IMR-90 (cell line): ENCODE measurements around the gene FXN. TPM values are rescaled to one million over a fixed set of nuclear protein-coding genes. Genes with fewer than 3 reads are reported as not detected.

Source experiments
- ATAC-seq: fragments of 200-7000 bp; cut with Tn5 transposase; 2 replicates; pipeline ENCODE4 v1.9.1; 2020; ENCODE audit warnings: low read depth, mild to moderate bottlenecking, moderate library complexity
- BruUV-seq: library from RNA; stranded (reverse); fragments of 400-500 nt; replicated peaks from 2 replicates; lab custom pipeline; 2021; lab: Mats Ljungman, UMichigan
- CTCF ChIA-PET: fragments of 300-600 bp; formaldehyde crosslinking; extraction: SDS; loops from one replicate; lab custom pipeline; 2021; ENCODE audit warnings: antibody characterized with exemption; lab: Yijun Ruan, JAX
- POLR2A ChIA-PET: fragments of 300-600 bp; sonication (Branson Sonifier 250); formaldehyde crosslinking; loops from one replicate; lab custom pipeline; 2022; ENCODE audit warnings: antibody characterized with exemption; ENCODE audit not compliant: unreplicated experiment; lab: Charles Lee
- DNase-seq: peaks from one replicate; pipeline ENCODE4 v3.0.0; 2013
- H2AFZ ChIP-seq: replicated peaks from 2 replicates; pipeline ENCODE3; 2013; ENCODE audit warnings: low read length, mild to moderate bottlenecking; ENCODE audit not compliant: poor library complexity
- H2AK5ac ChIP-seq: 2 replicates; pipeline ENCODE4 v1.6.1; 2013; ENCODE audit warnings: low read depth, low read length, inconsistent platforms
- H2AK9ac ChIP-seq: replicated peaks from 2 replicates; pipeline ENCODE3; 2013; ENCODE audit warnings: mild to moderate bottlenecking, low read depth, low read length, moderate library complexity; ENCODE audit not compliant: poor library complexity
- H2BK120ac ChIP-seq: 2 replicates; pipeline ENCODE4 v1.6.1; 2013; ENCODE audit warnings: low read depth, low read length, inconsistent platforms
- H2BK15ac ChIP-seq: 3 replicates; pipeline ENCODE4 v1.6.1; 2013; ENCODE audit warnings: low read depth, low read length, inconsistent platforms
- H2BK20ac ChIP-seq: 2 replicates; pipeline ENCODE4 v1.6.1; 2013; ENCODE audit warnings: low read depth, mild to moderate bottlenecking, inconsistent platforms, low read length, moderate library complexity
- H2BK5ac ChIP-seq: 2 replicates; pipeline ENCODE4 v1.6.1; 2013; ENCODE audit warnings: mild to moderate bottlenecking, low read depth, low read length, inconsistent platforms; ENCODE audit not compliant: poor library complexity, severe bottlenecking
- H3K14ac ChIP-seq: replicated peaks from 2 replicates; pipeline ENCODE4 v1.6.1; 2013; ENCODE audit warnings: low read depth, low read length, inconsistent platforms
- H3K18ac ChIP-seq: 2 replicates; pipeline ENCODE4 v1.6.1; 2013; ENCODE audit warnings: low read depth, low read length, control low read depth
- H3K23ac ChIP-seq: 2 replicates; pipeline ENCODE4 v1.6.1; 2013; ENCODE audit warnings: low read depth, low read length, inconsistent platforms
- H3K27ac ChIP-seq: 2 replicates; pipeline ENCODE4 v1.5.1; 2013; ENCODE audit warnings: mild to moderate bottlenecking, control low read depth, low read length; ENCODE audit not compliant: insufficient read depth
- H3K27me3 ChIP-seq: 2 replicates; pipeline ENCODE4 v1.6.1; 2013; ENCODE audit warnings: low read length; ENCODE audit not compliant: control insufficient read depth, insufficient read depth
- H3K36me3 ChIP-seq: 2 replicates; pipeline ENCODE4 v1.6.1; 2013; ENCODE audit warnings: low read length, mixed read lengths; ENCODE audit not compliant: control insufficient read depth, insufficient read depth
- H3K4ac ChIP-seq: 2 replicates; pipeline ENCODE4 v1.6.1; 2013; ENCODE audit warnings: low read depth, low read length, inconsistent platforms
- H3K4me1 ChIP-seq: 2 replicates; pipeline ENCODE4 v1.6.1; 2013; ENCODE audit warnings: low read length, mixed read lengths; ENCODE audit not compliant: control insufficient read depth, insufficient read depth
- H3K4me2 ChIP-seq: 2 replicates; pipeline ENCODE4 v1.6.1; 2013; ENCODE audit warnings: low read depth, mild to moderate bottlenecking, control low read depth, low read length, moderate library complexity
- H3K4me3 ChIP-seq: 2 replicates; pipeline ENCODE4 v1.5.1; 2013; ENCODE audit warnings: low read depth, mild to moderate bottlenecking, control low read depth, low read length, moderate library complexity; ENCODE audit not compliant: insufficient read depth
- H3K56ac ChIP-seq: 2 replicates; pipeline ENCODE4 v1.6.1; 2013; ENCODE audit warnings: low read length, inconsistent platforms; ENCODE audit not compliant: insufficient read depth; ENCODE audit errors: extremely low read depth
- H3K79me1 ChIP-seq, 2 experiments: 2 replicates each; pipeline ENCODE4 v1.6.1; 2013; ENCODE audit warnings: low read length in 2 of 2, inconsistent platforms in 1 of 2, low read depth in 1 of 2
- H3K9ac ChIP-seq: 2 replicates; pipeline ENCODE4 v1.6.1; 2013; ENCODE audit warnings: low read depth, low read length, control low read depth
- H3K9me1 ChIP-seq: 2 replicates; pipeline ENCODE4 v1.6.1; 2013; ENCODE audit warnings: low read length, inconsistent platforms; ENCODE audit not compliant: insufficient read depth
- H3K9me3 ChIP-seq: 2 replicates; pipeline ENCODE4 v1.6.1; 2013; ENCODE audit warnings: low read length; ENCODE audit not compliant: control insufficient read depth, insufficient read depth
- H4K20me1 ChIP-seq: 2 replicates; pipeline ENCODE4 v1.6.1; 2013; ENCODE audit warnings: low read length, inconsistent platforms; ENCODE audit not compliant: insufficient read depth
- H4K5ac ChIP-seq: 2 replicates; pipeline ENCODE4 v1.6.1; 2013; ENCODE audit warnings: mild to moderate bottlenecking, low read depth, low read length, control low read depth
- H4K8ac ChIP-seq, 2 experiments: 2 replicates each; pipeline ENCODE4 v1.6.1; 2013; ENCODE audit warnings: low read depth in 2 of 2, low read length in 2 of 2, control low read depth in 1 of 2, inconsistent platforms in 1 of 2
- H4K91ac ChIP-seq: 2 replicates; pipeline ENCODE4 v1.6.1; 2013; ENCODE audit warnings: low read depth, low read length, inconsistent platforms; ENCODE audit not compliant: insufficient read depth
- FOS ChIP-seq: fragments of 150-350 bp; IDR thresholded peaks from 2 replicates; pipeline ENCODE4 v1.6.1; 2016; ENCODE audit warnings: low read depth, low read length
- MXI1 ChIP-seq: IDR thresholded peaks from 2 replicates; pipeline ENCODE4 v1.6.1; 2012; ENCODE audit warnings: low read depth, mild to moderate bottlenecking, low read length, moderate library complexity, borderline replicate concordance
- POLR2A ChIP-seq: IDR thresholded peaks from 2 replicates; pipeline ENCODE4 v1.6.1; 2012; ENCODE audit warnings: mild to moderate bottlenecking, low read depth, low read length
- RAD21 ChIP-seq: IDR thresholded peaks from 2 replicates; pipeline ENCODE4 v1.6.1; 2012; ENCODE audit warnings: low read length, improper control_type of control experiment
- RCOR1 ChIP-seq: IDR thresholded peaks from 2 replicates; pipeline ENCODE4 v1.6.1; 2012; ENCODE audit warnings: mild to moderate bottlenecking, low read length, improper control_type of control experiment; ENCODE audit not compliant: insufficient replicate concordance
- USF2 ChIP-seq: fragments of 150-350 bp; IDR thresholded peaks from 2 replicates; pipeline ENCODE4 v1.6.1; 2017; ENCODE audit warnings: mild to moderate bottlenecking, antibody characterized with exemption, low read length, low read depth
- WGBS, 2 experiments: methylation state at CpG; one replicate each; pipeline versions ENCODE4 v1.1.5 to v1.1.7; 2013; ENCODE audit warnings: missing lambda C conversion rate in 2 of 2; ENCODE audit not compliant: insufficient read length in 1 of 2; ENCODE audit errors: extremely low coverage in 2 of 2; 5-methylcytosine and 5-hydroxymethylcytosine counted together
- dilution Hi-C: fragments of 300-500 bp; cut with HindIII; formaldehyde crosslinking; loops from one replicate; pipeline ENCODE4 v1.14.3; 2018; ENCODE audit warnings: low sequenced_read_pairs; ENCODE audit not compliant: unreplicated experiment
- in situ Hi-C: fragments of 300-500 bp; cut with MboI; formaldehyde crosslinking; loops from 3 replicates; pipeline ENCODE4 v1.14.3; 2019; ENCODE audit warnings: low sequenced_read_pairs, inconsistent platforms, mixed read lengths
- intact Hi-C: fragments of 100-400 bp; cut with micrococcal nuclease; formaldehyde crosslinking; loops from 2 replicates; pipeline ENCODE4 v1.10.0; 2022
- polyA plus RNA-seq, 3 experiments: library from polyadenylated mRNA; depleted of rRNA; stranded (reverse); fragments of >200 nt; gene quantifications; 2 replicates each; pipeline ENCODE4 v1.2.3, GENCODE V29; 2012; ENCODE audit warnings: low replicate concordance in 1 of 3
- total RNA-seq: library from RNA; depleted of rRNA; stranded (reverse); fragments of >200 nt; gene quantifications from 2 replicates; pipeline ENCODE4 v1.2.3, GENCODE V29; 2012

The FXN gene
- total and polyA plus RNA-seq, 2 of the 4 experiments (the other 2 are of a cell fraction), result 3.9 to 18.1 TPM

GRCh38 chr9:69065660-69066059 lies 30.1 kb downstream of the FXN start:
- no peak for DNase-seq
- Histone ChIP-seq H3K9me3 (no peaks in the 10 kb centered on the region), H3K9me1 (peaks cover 2% of the 10 kb centered on the region; the same call in 1 of the 2 replicates), H3K4ac (no peak overlapping the region), H4K91ac (no peak overlapping the region), H3K18ac (no peak overlapping the region), H3K9ac (no peak overlapping the region), H4K8ac (no peak overlapping the region), H3K36me3 (peaks cover 14% of the 10 kb centered on the region), H4K5ac (no peak overlapping the region), H2AK5ac (no peak overlapping the region), H3K27me3 (no peaks in the 10 kb centered on the region), H3K4me2 (no peak overlapping the region), H3K14ac (no peak overlapping the region), H2BK120ac (no peak overlapping the region), H2BK20ac (no peak overlapping the region), H2BK5ac (no peak overlapping the region), H3K56ac (no peak overlapping the region), H2AK9ac (no peak overlapping the region), H2AFZ (no peak overlapping the region), H3K27ac (no peak overlapping the region), H4K20me1 (no peaks in the 10 kb centered on the region; the same call in 1 of the 2 replicates), H3K23ac (no peak overlapping the region), H2BK15ac (no peak overlapping the region), H3K4me1 (peaks cover 2% of the 10 kb centered on the region; the same call in 1 of the 2 replicates), H3K4me3 (no peak overlapping the region), H3K79me1 (peaks cover 0 to 3% of the 10 kb centered on the region in 2 experiments; a peak in 1 of 4 replicates)
- no peak for ATAC-seq
- POLR2A ChIA-PET, result no interaction called here
- intact Hi-C loops (no loop called here), in situ Hi-C loops (loop anchor here (25.0 kb wide), 1 partner anchor 497 kb away; no protein-coding TSS in a partner anchor), dilution Hi-C loops (no loop called here)
- no CpG with 5 or more reads among the region's 1 CpG for WGBS, 2 experiments
- no TSS peak for BruUV-seq
- CTCF ChIA-PET, result no interaction called here
- TF ChIP-seq RAD21 (no peak), FOS (no peak), MXI1 (no peak), POLR2A (no peak), USF2 (no peak), RCOR1 (no peak)
